Embryonic facial prominence (tissue), 1 donor: ENCODE data around the gene DUSP12.
"Not testable (repeated sequence)": the region's sequence is repeated elsewhere in the genome, so short reads cannot be mapped to it uniquely, and the experiment has no call there.

Experiments
- DNase-seq: peaks from one replicate; pipeline ENCODE4 v3.0.0-alpha.2; 2016; ENCODE audit errors: extremely low spot score

DUSP12 gene

DNA sequence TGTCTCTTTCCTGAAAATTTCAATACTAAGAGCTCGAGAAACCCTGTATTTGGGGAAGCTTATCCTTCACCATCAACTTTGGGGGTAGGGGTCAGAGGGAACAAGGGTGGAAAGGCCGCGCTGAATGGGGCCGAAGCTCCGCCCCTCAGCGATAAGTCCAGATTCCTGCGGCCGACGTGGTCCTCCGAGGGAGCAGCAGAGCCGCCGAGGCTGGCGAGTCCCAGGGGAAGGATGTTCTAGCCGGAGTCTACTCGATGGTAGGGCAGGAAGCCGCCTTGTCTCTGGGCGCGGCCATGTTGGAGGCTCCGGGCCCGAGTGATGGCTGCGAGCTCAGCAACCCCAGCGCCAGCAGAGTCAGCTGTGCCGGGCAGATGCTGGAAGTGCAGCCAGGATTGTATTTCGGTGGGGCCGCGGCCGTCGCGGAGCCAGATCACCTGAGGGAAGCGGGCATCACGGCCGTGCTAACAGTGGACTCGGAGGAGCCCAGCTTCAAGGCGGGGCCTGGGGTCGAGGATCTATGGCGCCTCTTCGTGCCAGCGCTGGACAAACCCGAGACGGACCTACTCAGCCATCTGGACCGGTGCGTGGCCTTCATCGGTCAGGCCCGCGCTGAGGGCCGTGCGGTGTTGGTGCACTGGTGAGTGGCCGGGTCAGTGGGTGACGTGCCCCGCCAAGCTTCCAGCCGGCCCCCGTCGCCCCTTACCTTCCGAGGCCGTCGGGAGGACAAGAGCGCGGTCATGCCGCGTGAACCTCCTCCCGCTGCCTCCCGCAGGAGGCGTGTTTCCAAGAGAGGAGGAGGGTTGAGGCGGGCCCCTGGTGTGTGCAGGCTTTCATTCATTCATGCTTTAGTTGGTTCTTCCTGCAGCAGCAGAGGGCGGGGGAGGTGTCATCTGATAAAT is at the start of gene DUSP12:
Gene DUSP12 (plus strand): TSS at position 278 of the 899 bp plus-strand sequence. CDS start 16 bp downstream, at position 294.
- DNase-seq, result peak; percentile 90

DNA sequence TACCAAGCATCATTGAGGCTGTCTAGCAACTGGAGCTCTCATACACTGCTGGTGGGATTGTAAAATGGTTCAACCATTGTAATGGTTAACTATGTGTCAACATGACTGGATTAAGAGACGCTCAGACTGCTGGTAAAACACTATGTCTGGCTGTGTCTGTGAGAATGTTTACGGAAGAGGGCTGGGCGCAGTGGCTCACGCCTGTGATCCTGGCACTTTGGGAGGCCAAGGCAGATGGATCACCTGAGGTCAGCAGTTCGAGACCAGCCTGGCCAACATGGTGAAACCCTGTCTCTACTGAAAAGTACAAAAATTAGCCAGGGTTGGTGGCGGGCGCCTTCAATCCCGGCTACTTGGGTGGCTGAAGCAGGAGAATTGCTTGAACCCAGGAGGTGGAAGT is 47.3 kb upstream of the DUSP12 start:
- no peak for DNase-seq

GRCh38 chr1:161705537-161705936 is 44.0 kb upstream of the DUSP12 start:
- DNase-seq, result no peak

GRCh38 chr1:161706113-161706481 is 43.5 kb upstream of the DUSP12 start:
- DNase-seq, result no peak

GRCh38 chr1:161706482-161707347 is 42.9 kb upstream of the DUSP12 start, which contains the start of gene FCRLA:
TSS of gene FCRLA (plus strand) at chr1:161707229. CDS start at chr1:161707265, 36 bp downstream.
- no peak for DNase-seq

- DNase-seq, result no peak
These were observed 42.1 kb upstream of the DUSP12 start for GRCh38 chr1:161707503-161707902.

DNA sequence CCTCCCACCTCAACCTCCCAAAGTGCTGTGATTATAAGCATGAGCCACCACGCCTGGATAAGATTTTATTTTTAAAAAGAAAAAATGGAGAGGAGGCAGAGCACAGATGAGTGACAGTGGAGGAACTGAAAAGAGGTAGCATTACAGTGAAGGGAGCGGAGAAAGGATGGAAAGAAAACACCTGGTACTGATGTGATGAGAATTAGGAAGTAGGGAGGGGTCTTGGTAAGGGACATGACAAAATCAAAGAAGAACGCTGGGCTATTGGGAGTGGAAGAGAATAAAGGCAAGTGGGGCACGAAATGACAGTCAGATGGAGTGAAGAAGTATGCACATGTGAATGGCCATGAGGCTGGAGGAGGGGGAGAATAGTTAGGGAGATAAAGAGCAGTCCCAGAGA is 40.2 kb upstream of the DUSP12 start:
- no peak for DNase-seq

GRCh38 chr1:161710560-161710959 is 39.0 kb upstream of the DUSP12 start:
- DNase-seq, result no peak

DNA sequence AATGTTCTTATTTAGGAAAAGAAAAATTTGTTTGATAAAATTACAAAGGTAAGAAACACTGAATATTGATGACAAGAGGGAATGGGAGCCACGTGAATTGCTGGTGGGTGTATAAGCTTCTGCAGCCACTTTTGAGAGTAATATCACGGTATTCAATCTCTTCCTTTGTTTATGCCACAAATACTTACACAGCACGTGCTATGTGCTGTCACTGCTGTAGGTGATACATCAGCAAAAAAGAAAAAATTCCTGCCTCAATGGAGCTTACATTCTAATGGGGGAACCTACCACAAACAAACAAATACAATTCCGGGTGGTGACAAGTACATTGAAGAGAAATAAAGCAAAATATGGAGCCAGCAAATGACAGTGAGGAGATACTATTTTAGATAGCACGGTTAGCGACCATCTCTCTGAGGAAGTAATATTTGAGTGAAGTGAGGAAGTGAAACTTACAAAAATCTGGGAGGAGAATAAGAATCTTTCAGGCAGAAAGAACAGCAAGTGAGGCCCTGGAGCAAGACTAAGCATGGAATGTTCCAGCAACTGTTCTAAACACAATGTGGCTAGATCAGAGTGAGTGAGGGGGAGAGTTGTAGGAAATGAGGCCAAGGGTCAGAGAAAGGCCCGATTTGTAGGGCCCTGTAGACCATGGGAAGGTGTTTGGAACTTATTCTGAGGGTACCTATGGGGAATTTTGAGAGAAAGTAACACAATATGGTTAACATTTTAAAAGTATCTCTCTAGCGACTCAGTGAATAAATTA is 30.8 kb upstream of the DUSP12 start:
- DNase-seq, result no peak

- DNase-seq, result no peak
These were observed 30.3 kb upstream of the DUSP12 start for GRCh38 chr1:161719325-161719611.

GRCh38 chr1:161720422-161720821 is 29.2 kb upstream of the DUSP12 start:
- DNase-seq, result no peak

GRCh38 chr1:161720956-161721737 is 28.4 kb upstream of the DUSP12 start, which contains the start of gene FCRLB:
TSS of gene FCRLB (plus strand) at chr1:161721544. CDS start at chr1:161722673, 1,129 bp downstream.
- DNase-seq, result no peak

DNA sequence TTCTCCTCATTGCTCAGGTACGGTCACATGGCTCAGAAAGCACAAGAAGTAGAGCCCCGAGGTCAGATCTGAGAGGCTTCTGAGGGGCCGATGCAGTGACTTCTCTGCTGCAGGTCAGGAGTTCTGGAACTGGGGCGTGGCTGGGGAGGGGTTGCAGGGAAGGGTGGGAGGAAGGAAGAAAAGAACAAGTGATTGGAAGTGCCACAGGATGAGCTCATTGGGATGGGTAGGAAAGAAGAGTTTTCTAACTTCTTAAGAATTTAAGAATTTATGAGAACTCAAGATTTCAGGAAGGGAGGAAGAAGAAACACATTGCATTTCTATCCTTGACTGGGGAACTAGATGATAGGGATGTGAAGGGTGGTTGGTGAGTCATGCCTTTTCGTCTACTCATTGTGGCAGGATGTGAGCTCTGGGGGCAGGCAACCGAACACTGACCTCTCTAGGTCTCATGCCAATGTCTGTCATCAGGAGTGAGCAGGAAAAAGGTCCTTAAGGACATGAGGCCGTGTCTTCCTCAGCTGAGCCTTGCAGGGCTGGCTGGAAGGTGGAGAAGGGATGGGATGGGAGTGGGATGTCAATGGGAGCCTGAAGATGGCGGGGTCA is 27.7 kb upstream of the DUSP12 start:
- DNase-seq, result no peak

GRCh38 chr1:161722406-161722805 is 27.2 kb upstream of the DUSP12 start:
- no peak for DNase-seq

- DNase-seq, result no peak
These were observed 26.0 kb upstream of the DUSP12 start for GRCh38 chr1:161723459-161724141.

GRCh38 chr1:161725258-161725907 is 24.2 kb upstream of the DUSP12 start:
- DNase-seq, result not testable (repeated sequence)

DNA sequence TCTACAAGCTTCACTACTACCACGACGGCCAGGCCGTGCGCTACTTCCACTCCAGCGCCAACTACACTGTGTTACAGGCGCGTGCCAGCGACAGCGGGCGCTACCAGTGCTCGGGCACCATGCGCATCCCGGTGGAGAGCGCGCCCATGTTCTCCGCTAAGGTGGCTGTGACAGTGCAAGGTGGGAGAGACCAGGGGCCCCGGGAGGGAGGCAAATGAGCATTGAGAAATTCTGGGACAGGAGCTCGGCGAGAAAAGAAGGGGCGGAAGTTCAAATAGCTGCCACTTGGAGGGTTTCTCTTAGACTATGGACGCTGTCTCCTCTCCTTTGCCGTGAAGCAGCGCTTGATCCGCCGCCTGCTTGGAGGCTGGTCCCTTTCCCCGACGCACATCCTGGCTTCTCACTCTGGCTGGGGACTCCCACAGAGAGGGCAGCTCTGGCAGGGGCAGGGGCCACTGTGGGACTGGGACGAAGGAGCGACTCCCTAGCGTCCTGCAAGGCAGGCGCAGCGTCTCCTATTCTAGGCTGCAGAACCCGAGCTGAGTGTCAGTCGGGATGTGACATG is 23.6 kb upstream of the DUSP12 start:
- DNase-seq, result peak; percentile 28

DNA sequence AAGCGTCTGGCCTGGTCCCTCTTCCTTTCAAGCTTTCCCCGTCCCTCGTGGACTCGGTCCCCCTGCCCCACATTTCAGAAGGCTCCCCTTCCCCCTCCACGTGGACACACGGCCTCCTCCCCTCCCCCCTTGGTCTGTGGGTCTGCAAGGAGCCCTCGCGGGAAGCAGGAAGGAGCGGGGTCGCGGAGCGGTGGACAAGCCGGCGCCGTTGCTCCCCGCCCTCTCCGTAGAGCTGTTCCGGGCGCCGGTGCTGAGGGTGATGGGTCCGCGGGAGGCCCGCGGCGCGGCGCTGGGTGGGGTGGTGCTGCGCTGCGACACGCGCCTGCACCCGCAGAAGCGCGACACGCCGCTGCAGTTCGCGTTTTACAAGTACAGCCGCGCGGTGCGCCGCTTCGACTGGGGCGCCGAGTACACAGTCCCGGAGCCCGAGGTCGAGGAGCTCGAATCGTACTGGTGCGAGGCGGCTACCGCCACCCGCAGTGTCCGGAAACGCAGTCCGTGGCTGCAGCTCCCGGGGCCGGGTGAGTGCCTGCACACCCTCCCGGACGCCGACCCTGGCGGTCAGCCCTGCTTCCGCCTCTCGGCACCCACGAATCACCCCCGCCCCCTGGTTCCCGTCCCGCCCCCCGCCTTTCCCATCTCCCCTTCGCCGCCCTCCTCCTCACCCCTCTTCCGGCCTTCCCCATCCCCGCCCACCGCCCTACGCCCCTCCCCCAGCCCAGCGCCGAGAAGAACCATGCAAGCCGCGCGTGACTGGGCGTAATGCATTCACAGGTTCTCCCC is 22.9 kb upstream of the DUSP12 start:
- DNase-seq, result peak; percentile 73
